HCT116 (cell line): ENCODE measurements around the gene RNASE8. TPM values are rescaled to one million over a fixed set of nuclear protein-coding genes. Genes with fewer than 3 reads are reported as not detected.

Experiments
- ATAC-seq: fragments of 200-7000 bp; cut with Tn5 transposase; 2 replicates; pipeline ENCODE4 v1.9.1; 2020; ENCODE audit warnings: mild to moderate bottlenecking, moderate library complexity
- BruUV-seq: library from RNA; stranded (reverse); fragments of 400-500 nt; replicated peaks from 2 replicates; lab custom pipeline; 2021; lab: Mats Ljungman, UMichigan
- CTCF ChIA-PET: fragments of 300-600 bp; sonication (Branson Sonifier 250); formaldehyde crosslinking; loops from one replicate; lab custom pipeline; 2021; ENCODE audit warnings: antibody characterized with exemption; lab: Charles Lee
- POLR2A ChIA-PET: fragments of 300-600, 350-600 bp; sonication (Branson Sonifier 250); formaldehyde crosslinking; loops from one replicate; lab custom pipeline; 2021; ENCODE audit warnings: antibody characterized with exemption; lab: Charles Lee
- RAD21 ChIA-PET, 2 experiments: fragments of 300-600 bp; sonication (Branson Sonifier 250); formaldehyde crosslinking; loops; one replicate each; lab custom pipeline; 2023; ENCODE audit warnings: low total read pairs in 2 of 2; ENCODE audit not compliant: uncharacterized antibody in 2 of 2, unreplicated experiment in 2 of 2, low non-redundant PET in 1 of 2; lab: Charles Lee
- DNase-seq: peaks from one replicate; pipeline ENCODE4 v3.0.0-alpha.2; 2010; ENCODE audit warnings: low read depth, low spot score
- H2AFZ ChIP-seq: fragments of 200-600 bp; shearing (Covaris generic), sonication (generic); 2 replicates; pipeline ENCODE4 v1.6.1; 2017; ENCODE audit warnings: low read depth, mixed run types, mixed read lengths, antibody characterized with exemption, low read length; ENCODE audit not compliant: poor library complexity, severe bottlenecking
- H3K27ac ChIP-seq: 2 replicates; pipeline ENCODE4 v1.5.1; 2012; ENCODE audit warnings: low read depth, low read length
- H3K27me3 ChIP-seq: fragments of 200-600 bp; sonication (generic); 2 replicates; pipeline ENCODE4 v1.6.1; 2016; ENCODE audit warnings: mixed run types, low read length, mixed read lengths; ENCODE audit not compliant: insufficient read depth
- H3K36me3 ChIP-seq, 2 experiments: fragments of 200-500 bp in 1 of 2; fragments of 200-600 bp in 1 of 2; sonication (Bioruptor generic) in 1 of 2; sonication (generic) in 1 of 2; 2 replicates each; pipeline versions ENCODE4 v1.5.1 to v1.6.1; 2014 to 2016; ENCODE audit warnings: low read length in 2 of 2, inconsistent platforms in 1 of 2, mixed read lengths in 1 of 2, mixed run types in 1 of 2; ENCODE audit not compliant: insufficient read depth in 2 of 2, control insufficient read depth in 1 of 2
- H3K4me1 ChIP-seq, 2 experiments: fragments of 200-600 bp in 1 of 2; sonication (generic) in 1 of 2; 2 replicates each; pipeline versions ENCODE4 v1.5.1 to v1.6.1; 2012 to 2017; ENCODE audit warnings: low read length in 2 of 2, inconsistent platforms in 1 of 2, mild to moderate bottlenecking in 1 of 2, mixed read lengths in 1 of 2, mixed run types in 1 of 2, moderate library complexity in 1 of 2; ENCODE audit not compliant: insufficient read depth in 2 of 2, control insufficient read depth in 1 of 2
- H3K4me2 ChIP-seq: fragments of 200-600 bp; sonication (generic); 2 replicates; pipeline ENCODE4 v1.6.1; 2017; ENCODE audit warnings: mixed run types, low read length, mixed read lengths
- H3K4me3 ChIP-seq, 2 experiments: fragments of 200-600 bp in 1 of 2; sonication (generic) in 1 of 2; replicated peaks in 1 of 2; 2 replicates each; pipeline ENCODE4 v1.5.1; 2011 to 2016; ENCODE audit warnings: low read length in 2 of 2, control low read depth in 1 of 2, low read depth in 1 of 2, mild to moderate bottlenecking in 1 of 2, mixed read lengths in 1 of 2, mixed run types in 1 of 2
- H3K79me2 ChIP-seq: fragments of 200-600 bp; sonication (generic); 2 replicates; pipeline ENCODE4 v1.6.1; 2017; ENCODE audit warnings: mild to moderate bottlenecking, mixed run types, low read length, moderate library complexity, mixed read lengths; ENCODE audit not compliant: insufficient read depth
- H3K9ac ChIP-seq: fragments of 200-600 bp; sonication (generic); 2 replicates; pipeline ENCODE4 v1.6.1; 2016; ENCODE audit warnings: low read length, mixed read lengths
- H3K9me2 ChIP-seq: fragments of 200-600 bp; sonication (generic), shearing (Covaris generic); 2 replicates; pipeline ENCODE4 v1.6.1; 2017; ENCODE audit warnings: mixed run types, mild to moderate bottlenecking, moderate library complexity; ENCODE audit not compliant: insufficient read depth
- H3K9me3 ChIP-seq, 2 experiments: fragments of 200-500 bp in 1 of 2; fragments of 200-600 bp in 1 of 2; sonication (Bioruptor generic) in 1 of 2; sonication (generic) in 1 of 2; 2 replicates each; pipeline ENCODE4 v1.6.1; 2014 to 2017; ENCODE audit warnings: low read length in 2 of 2, mixed read lengths in 2 of 2, inconsistent platforms in 1 of 2, low read depth in 1 of 2, mild to moderate bottlenecking in 1 of 2, mixed run types in 1 of 2, moderate library complexity in 1 of 2; ENCODE audit not compliant: control insufficient read depth in 1 of 2, insufficient read depth in 1 of 2
- H4K20me1 ChIP-seq: fragments of 200-600 bp; sonication (generic), shearing (Covaris generic); 2 replicates; pipeline ENCODE4 v1.6.1; 2017; ENCODE audit warnings: mixed run types, mild to moderate bottlenecking, moderate library complexity; ENCODE audit not compliant: insufficient read depth
- CBX3 ChIP-seq: IDR thresholded peaks from 2 replicates; pipeline ENCODE4 v1.6.1; 2012; ENCODE audit warnings: low read depth
- CTCF ChIP-seq, 3 experiments: fragments of 200-600 bp in 1 of 3; sonication (generic) in 1 of 3; IDR thresholded peaks in 2 of 3; conservative IDR thresholded peaks in 1 of 3; 2 replicates each; pipeline ENCODE4 v1.5.1; 2012 to 2017; ENCODE audit warnings: low read depth in 2 of 3, low read length in 2 of 3, antibody characterized with exemption in 1 of 3, borderline replicate concordance in 1 of 3, control low read depth in 1 of 3, mild to moderate bottlenecking in 1 of 3, mixed read lengths in 1 of 3, mixed run types in 1 of 3, moderate library complexity in 1 of 3; ENCODE audit not compliant: insufficient read depth in 1 of 3
- EGR1 ChIP-seq: IDR thresholded peaks from 2 replicates; pipeline ENCODE4 v1.6.1; 2012; ENCODE audit warnings: low read depth
- EZH2 ChIP-seq: fragments of 200-600 bp; sonication (generic); IDR thresholded peaks from 2 replicates; pipeline ENCODE4 v1.6.1; 2017; ENCODE audit warnings: antibody characterized with exemption, mixed run types
- FOSL1 ChIP-seq: IDR thresholded peaks from 2 replicates; pipeline ENCODE4 v1.6.1; 2012; ENCODE audit warnings: low read depth
- POLR2A ChIP-seq: IDR thresholded peaks from 2 replicates; pipeline ENCODE4 v1.7.0; 2011; ENCODE audit warnings: borderline replicate concordance; ENCODE audit not compliant: insufficient read depth, insufficient read length; ENCODE audit errors: extremely low read depth
- POLR2AphosphoS5 ChIP-seq: IDR thresholded peaks from 2 replicates; pipeline ENCODE4 v1.6.1; 2011; ENCODE audit warnings: mild to moderate bottlenecking, low read depth, low read length, moderate library complexity
- RAD21 ChIP-seq: IDR thresholded peaks from 2 replicates; pipeline ENCODE4 v1.6.1; 2012; ENCODE audit warnings: low read depth, mild to moderate bottlenecking
- SRF ChIP-seq: IDR thresholded peaks from 2 replicates; pipeline ENCODE4 v1.6.1; 2012; ENCODE audit warnings: low read depth
- TCF7L2 ChIP-seq: IDR thresholded peaks from 2 replicates; pipeline ENCODE4 v1.7.0; 2011; ENCODE audit warnings: borderline replicate concordance, inconsistent platforms; ENCODE audit not compliant: insufficient read depth, insufficient read length; ENCODE audit errors: extremely low read depth
- intact Hi-C: fragments of 100-400 bp; cut with micrococcal nuclease; formaldehyde crosslinking; loops from 2 replicates; pipeline ENCODE4 v1.10.0; 2022
- total RNA-seq: library from RNA; stranded (reverse); gene quantifications from one replicate; pipeline ENCODE4 v1.2.1, GENCODE V29; 2021; ENCODE audit not compliant: unreplicated experiment

The RNASE8 gene
- total RNA-seq, 1 experiment from 2014 or later: not detected

- BruUV-seq: no TSS peak
- no peaks in the 10 kb centered on the region; the same call in 1 of the 2 replicates for H3K27me3 ChIP-seq
- ATAC-seq: no peak
- no peaks in the 10 kb centered on the region for H4K20me1 ChIP-seq
- H3K9me2 ChIP-seq: no peaks in the 10 kb centered on the region
- H3K4me3 ChIP-seq: no peak within 1 kb of the TSS
- no peaks in the 10 kb centered on the region for H3K36me3 ChIP-seq
- RAD21 ChIA-PET: no interaction called here
- TF ChIP-seq RAD21 (no peak), CBX3 (no peak), TCF7L2 (no peak), EGR1 (no peak), CTCF (IDR thresholded peaks at IDR 0.05 in 2 of 3, conservative IDR thresholded peaks at IDR 0.05 in 1 of 3; ENCODE audit: borderline replicate concordance in 1 of 3, insufficient read depth in 1 of 3, low read depth in 2 of 3, low read length in 2 of 3) (no peak), POLR2AphosphoS5 (no peak), SRF (no peak), FOSL1 (no peak), EZH2 (no peak), POLR2A (no peak)
- no peak within 1 kb of the TSS for H3K9ac ChIP-seq
- peaks cover 7 to 8% of the 10 kb centered on the region in 2 experiments; a peak in 3 of 4 replicates for H3K4me1 ChIP-seq
- intact Hi-C loops: no loop called here
- no peak for DNase-seq
- H3K27ac ChIP-seq: no peak within 1 kb of the TSS
- H3K9me3 ChIP-seq: no peaks in the 10 kb centered on the region
- H3K79me2 ChIP-seq: no peaks in the 10 kb centered on the region
- H3K4me2 ChIP-seq: no peak within 1 kb of the TSS
- no peak within 1 kb of the TSS for H2AFZ ChIP-seq
- CTCF ChIA-PET: interaction anchor here (3.3 kb wide), 1 partner anchor 15 kb away, joined by 9 read pairs; no protein-coding TSS in a partner anchor
- POLR2A ChIA-PET: no interaction called here
These were observed 27.7 kb upstream of the RNASE8 start, which contains the start of gene TPPP2 for GRCh38 chr14:21029917-21030316. TPPP2 (plus strand) TSS chr14:21030217; CDS start chr14:21030582, 365 bp downstream.
